HG03097 (cell line): ENCODE results near the gene ATG9B.
A peak's percentile ranks its signal among the peaks of the same experiment; 100 is the strongest.
"Not testable (repeated sequence)": the region's sequence is repeated elsewhere in the genome, so short reads cannot be mapped to it uniquely, and the experiment has no call there.

Experiments
- ATAC-seq: cut with Tn5 transposase; IDR thresholded peaks from one replicate; pipeline ENCODE4 v1.9.1; 2021; ENCODE audit not compliant: unreplicated experiment, low FRiP score

Gene ATG9B

DNA sequence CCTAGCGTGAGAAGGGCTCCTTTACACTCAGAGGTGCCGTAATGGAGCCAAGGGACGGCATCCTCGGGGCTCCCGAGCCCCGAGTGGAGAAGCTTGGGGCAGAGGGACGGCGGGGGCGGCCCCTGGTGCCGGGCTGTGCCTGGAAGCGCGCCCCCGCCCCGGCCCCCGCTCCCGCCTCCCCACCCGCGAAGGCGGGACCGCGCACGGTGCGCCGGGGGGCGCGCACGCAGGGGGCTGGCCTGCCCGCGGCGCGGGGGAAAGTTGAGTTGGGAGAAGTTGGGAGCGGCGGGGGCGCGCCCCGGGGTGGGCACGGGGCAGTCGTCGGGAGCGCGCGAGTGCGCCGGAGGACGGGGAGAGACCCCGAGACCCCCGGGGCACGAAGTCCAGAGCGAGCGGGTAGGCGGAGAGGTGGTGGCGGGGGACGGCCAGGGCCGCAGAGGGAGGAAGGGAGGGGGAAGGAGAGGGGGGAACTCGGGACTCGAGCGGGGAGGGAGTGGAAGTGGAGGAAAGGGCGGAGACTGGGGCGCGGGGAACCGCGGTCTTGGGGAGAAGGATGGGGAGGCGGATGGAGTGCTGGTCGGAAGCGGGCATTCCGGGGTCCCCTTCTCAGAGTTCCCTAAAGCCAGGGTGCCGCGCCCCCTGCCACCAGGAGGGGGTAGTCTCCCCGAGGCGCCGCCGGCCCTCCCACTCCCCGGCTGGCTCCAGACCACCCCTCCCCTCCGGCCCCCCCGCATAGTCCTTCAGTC, 35.2 kb upstream of the ATG9B start, which contains the start of gene SLC4A2:
TSS of gene SLC4A2 (plus strand) at position 223 of the 746 bp plus-strand sequence. CDS start 2,399 bp downstream, outside the sequence.
- ATAC-seq, result no peak

DNA sequence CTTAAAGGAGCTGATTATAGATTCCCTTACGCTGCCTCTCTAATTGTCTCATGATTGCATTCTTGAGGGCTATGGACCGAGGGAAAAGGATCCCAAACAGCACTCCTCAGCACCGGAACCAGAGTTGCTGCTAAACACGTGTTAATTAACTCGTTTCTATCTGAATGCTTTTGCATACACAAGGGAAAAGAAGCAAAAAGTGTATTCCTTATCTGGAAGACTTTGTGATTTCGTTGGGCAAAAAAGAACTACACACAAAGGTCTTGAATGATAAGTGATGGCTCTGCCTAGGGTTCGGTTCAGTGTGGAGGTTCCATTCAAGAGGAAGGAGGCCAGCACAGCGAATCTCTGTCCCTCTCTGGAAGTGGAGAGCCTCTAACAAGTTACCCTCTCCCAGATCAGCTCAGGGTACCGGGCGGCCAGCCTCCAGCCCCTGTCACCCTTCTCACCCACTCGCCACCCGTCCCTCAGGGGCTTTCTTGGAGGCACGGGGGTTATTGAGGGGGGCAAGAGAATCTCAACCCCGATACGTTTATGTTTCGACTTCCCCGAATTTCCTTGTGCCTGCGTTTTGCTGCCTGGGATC, 34.6 kb upstream of the ATG9B start:
- no peak for ATAC-seq

DNA sequence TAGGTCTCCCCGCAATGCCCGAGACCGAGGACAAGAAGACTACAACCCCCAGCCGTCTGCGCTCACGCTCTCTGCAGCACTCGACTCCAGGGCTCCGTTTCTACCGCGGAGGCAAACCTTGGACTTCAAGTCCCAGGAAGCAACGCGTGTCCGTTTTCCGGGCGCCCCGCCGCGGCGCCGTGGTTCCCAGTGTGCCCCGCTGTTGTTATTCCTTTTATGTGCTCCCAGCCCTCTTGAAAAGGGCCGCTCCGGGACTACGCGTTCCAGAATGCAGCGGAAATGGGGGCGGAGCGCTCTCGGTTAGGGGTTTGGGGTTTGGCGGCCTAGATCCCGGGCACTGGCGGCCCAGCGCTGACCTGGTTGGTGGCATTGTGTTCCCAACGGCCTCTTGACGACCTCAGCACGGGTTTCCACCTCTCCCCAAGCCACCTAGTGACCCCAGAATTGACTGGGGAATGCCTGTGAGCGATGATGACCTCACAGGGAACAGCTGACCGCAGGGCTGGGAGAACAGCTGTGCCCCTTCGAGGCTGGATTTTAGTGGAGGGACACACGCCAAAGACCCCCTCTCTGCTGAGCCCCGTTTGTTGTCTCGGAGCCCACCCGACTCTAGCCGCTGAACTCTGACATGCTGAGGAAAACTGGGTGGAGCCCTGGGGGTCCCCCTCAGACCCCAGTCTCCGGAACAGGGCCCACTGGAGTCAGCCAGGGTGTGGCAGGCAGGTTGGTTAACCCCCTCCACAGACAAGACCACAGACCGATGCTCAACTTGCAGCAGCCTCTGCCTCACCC, 33.9 kb upstream of the ATG9B start:
- peak; percentile 81 for ATAC-seq

DNA sequence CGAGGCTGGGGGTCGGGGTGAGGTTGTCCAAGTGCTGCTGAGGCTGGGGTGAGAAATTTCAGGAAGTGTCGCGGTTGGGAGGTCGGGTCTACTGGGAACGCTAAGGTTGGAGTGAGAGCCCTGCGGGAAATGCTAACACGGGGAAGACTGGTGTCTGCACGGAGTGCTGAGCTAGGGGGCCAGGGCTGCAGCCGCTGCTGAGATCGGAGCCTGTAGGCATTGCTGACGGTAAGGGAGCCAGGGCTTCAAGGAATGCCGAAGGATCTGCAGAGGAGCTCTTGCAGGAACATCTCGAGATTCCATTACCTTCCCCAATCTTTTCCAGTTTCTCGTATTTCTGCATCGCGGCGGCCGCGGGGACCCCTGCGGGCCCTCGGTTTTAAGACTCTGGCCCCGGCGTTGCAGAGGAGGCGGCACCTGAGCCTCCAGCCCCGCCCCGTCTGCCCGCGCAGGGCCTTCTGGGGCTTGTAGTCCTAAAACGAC, 33.3 kb upstream of the ATG9B start, which contains the start of gene CDK5:
TSS of gene CDK5 (minus strand) at position 392 of the 483 bp plus-strand sequence. CDS start at position 343, 49 bp downstream.
- peak; percentile 5 for ATAC-seq

DNA sequence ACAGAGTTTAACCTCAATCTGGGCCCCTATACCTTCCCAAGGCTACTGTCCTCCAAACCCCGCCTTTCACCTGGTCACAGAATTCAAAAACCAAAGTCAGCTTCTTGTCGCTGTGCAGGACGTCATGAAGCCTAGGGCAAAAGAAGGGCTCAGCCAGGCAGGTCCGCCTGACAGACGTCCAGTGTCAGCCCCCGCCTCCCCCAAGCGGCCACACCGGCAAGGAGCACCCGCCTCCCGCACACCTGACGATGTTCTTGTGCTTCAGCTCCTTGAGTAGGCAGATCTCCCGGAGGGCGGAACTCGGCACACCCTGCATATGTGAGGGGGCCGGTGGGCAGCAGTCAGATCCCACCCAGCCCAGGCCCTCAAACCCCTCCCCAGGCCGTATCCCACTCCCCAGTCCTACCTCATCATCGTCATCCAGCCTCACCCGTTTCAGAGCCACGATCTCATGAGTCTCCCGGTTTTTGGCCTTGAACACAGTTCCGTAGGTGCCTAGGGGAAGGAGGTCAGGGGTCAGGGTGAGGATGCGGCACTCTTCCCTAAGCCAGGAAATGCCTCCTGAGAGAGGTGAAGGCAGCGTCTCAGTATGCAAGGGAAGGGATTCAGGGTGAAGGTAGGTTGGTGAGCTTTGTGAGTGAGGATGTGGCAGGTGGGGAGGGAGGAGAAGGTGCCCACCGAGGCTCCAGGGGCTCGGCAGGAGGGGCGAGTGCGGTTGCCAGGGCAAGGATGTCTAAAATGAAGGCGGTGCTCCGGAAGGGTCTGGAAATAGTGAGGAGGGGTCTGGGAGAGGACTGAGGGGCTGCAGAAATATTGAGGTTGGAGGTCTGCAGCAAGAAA, 32.6 kb upstream of the ATG9B start:
- no peak for ATAC-seq

DNA sequence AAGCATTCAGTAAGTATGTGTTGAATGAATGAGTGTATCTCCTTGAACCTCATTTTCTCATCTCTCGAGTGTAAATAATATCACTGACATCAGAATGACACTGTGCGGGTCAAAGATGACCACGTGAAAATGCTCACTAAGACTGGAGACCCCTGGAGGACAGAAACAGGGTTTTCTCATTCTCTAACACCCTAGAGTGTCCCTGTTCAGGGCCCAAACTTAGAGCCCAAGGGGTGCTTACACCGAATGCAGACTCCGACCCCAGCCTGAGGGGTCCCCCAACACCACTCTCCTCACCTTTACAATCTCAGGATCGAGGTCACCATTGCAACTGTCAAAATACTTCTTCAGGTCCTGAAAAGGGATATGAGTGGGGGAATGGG, 32.0 kb upstream of the ATG9B start:
- ATAC-seq, result no peak

DNA sequence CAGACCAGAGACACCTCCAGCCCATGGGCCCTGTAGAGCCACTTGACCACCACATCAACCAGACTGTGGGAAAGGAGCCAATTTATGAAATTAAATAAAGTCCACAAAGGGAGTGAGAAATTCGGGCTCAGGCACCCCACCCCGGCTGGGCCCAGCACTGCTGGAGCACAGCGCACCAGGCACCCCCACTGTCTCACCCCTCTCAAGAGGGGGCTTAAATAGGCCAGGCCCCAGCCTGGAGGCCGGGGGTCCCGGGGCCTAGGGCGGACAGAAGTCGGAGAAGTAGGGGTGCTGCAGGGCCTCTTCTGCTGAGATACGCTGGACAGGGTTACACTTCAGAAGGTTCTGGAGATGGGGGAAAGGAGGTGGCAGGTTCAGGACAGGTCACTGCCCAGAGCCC, 29.5 kb upstream of the ATG9B start:
- no peak for ATAC-seq

DNA sequence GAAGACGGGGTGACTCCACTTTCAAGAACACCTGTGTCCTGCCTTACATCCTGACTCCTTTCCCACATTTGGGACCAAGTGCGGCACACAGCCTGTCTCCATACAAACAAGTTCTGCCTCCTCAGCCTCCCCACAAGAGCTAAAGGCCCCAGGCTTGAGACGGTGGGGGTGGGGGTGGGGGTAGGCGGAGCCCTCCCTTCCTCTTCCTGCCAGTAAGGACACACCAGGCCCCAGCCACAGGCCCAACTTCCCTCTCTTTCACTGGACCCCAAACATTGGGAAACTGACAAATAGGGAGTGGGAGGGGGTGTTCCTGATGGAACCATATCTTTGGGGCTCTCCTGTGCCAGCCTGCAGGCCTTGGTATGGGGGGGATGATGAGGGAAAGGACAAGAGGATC, 28.8 kb upstream of the ATG9B start:
- no peak for ATAC-seq

DNA sequence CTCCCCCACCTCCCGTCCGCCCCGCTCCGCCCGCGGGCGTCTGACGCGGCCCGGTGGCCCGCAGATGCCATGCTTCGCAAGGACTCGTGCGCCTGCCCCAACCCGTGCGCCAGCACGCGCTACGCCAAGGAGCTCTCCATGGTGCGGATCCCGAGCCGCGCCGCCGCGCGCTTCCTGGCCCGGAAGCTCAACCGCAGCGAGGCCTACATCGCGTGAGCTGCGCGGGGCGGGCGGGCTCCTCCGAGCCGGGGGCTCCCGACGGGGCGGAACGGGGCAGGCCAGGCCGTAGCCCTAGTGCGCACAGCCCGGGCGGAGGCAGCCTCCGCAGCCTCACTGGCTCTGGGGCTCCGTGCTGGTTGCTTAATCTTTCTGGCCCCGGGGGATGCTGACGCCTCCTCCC, 26.8 kb upstream of the ATG9B start:
- no peak for ATAC-seq

DNA sequence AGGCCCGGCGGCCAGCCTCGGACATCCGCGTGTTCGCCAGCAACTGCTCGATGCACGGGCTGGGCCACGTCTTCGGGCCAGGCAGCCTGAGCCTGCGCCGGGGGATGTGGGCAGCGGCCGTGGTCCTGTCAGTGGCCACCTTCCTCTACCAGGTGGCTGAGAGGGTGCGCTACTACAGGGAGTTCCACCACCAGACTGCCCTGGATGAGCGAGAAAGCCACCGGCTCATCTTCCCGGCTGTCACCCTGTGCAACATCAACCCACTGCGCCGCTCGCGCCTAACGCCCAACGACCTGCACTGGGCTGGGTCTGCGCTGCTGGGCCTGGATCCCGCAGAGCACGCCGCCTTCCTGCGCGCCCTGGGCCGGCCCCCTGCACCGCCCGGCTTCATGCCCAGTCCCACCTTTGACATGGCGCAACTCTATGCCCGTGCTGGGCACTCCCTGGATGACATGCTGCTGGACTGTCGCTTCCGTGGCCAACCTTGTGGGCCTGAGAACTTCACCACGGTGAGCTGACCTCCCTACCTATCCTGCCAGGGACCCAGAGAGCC, 24.7 kb upstream of the ATG9B start:
- ATAC-seq, result no peak

DNA sequence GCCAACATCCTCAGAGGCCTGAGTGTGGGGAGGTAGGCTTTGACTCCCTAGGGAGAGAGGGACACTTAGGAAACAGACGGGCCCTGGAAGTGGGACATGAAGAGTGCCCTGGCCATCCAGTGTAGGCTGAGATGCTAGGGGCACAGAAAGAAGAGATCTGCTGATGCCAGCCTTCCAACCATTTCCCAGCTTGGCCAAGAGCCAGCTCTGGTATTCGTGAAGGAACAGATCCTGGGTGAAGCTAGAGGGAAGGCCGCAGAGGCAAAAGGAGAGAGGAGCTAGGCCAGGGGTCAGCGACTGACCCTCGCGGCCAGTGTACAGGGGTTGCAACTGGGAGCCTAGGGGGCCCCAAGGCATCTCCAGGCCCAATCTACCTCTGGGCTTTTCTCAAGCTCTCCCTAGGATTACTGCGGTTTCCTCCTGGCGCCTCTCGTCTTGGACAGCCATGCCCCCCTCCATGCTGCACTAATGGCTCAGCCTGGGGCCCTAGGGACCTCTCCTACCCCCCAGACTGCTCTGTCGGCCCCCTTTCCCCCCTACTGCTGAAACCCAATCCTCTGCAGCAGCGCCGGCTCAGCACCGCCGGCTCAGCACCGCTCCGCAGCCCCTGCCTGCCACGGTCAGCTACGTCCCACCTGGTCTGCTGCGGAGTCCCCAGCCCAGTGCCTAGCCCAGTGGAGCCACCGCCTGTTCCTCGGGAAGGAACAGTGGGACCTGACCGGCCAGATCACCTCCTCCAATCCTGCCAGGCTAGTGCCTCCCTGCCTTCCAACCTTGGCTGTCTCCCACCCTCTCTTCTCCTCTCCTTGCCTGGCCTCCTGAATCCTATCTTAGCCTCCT, 23.9 kb upstream of the ATG9B start, which contains the start of gene ASIC3:
TSS of gene ASIC3 (plus strand) at position 556 of the 840 bp plus-strand sequence. CDS start 355 bp downstream, outside the sequence.
- no peak for ATAC-seq

DNA sequence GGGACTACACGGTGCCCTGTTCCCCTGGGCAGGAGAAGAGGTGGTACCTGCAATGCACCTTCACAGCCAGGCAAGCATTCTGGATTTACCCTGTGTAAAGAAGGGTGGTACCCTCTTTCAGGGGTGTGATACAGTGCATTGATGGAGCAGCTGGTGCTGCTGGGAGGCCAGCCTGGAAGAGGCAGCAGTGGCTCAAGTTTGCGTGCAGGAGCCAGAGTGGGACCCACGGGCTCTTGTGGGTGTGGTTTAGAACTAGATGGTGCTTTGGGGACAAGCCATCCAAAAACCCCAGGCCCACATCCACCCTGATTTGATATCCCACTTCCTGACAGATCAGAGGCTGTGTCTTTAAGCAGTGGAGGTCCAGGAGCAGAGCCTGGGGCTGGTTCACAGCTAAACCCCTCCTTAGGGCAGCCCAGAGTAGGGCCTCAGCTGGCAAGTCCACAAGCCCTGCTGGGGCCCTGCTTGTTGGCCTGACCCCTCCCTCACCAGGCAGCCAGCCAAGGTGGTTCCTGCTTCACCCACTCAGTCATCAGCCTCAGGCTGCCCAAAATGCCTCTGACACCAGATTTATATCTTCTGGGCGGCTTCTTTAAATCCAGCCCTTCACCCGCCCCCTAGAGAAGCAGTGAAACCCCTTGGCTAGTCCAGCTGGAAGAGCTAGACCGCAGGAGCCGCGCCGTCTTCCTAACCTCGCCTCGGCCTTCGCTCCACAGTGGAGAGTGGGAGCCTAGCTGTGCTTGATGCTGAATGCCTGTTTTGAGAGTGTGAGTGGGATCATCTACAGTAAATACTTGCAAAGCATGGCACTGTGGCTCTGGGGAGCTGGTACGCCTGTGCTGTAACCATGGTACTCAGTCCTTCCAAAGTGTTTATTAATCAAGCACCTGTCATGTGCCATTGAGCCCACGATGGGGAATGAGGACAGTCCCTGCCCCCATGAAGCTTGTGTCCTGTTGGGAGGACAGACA, 22.6 kb upstream of the ATG9B start:
- ATAC-seq, result no peak

DNA sequence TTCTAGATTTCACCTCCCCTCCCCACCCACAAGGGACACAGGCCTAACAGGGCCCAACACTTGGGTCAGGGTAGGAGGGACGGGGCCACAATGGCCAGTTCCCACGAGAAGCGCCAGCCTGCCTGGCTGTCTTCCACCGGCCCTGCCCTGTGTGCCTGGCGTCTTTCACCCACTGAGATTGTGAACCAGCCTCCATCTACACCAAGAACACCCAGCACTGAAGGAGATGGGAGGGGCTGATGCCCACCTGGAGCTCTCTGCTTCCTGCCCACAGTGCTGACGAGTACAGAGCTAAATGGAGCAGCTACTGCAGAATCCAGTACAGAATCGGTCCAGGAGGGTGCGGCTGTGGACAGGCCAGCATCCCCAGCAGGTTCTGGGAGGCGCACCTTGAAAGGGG, 21.7 kb upstream of the ATG9B start:
- no peak for ATAC-seq

DNA sequence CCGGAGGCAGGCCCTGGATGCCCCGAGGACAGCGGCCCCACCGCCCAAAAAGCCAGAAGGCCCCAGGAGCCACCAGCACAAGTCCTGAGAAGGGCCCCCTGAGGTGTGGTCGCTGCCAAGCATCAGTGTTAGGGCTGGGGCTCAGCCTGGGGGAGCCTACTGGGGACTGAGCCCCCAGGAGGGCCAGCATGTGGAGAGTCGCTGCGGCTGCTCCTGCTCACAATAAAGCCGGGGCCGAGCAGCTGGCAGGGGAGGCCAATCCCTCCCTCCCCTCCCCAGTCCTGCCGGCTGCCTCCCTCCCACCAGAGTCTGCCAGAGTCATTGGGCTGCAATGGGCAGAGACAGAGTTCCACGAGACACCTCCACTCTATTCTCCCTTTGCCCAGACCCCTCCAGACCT, 21.0 kb upstream of the ATG9B start:
- ATAC-seq, result no peak

DNA sequence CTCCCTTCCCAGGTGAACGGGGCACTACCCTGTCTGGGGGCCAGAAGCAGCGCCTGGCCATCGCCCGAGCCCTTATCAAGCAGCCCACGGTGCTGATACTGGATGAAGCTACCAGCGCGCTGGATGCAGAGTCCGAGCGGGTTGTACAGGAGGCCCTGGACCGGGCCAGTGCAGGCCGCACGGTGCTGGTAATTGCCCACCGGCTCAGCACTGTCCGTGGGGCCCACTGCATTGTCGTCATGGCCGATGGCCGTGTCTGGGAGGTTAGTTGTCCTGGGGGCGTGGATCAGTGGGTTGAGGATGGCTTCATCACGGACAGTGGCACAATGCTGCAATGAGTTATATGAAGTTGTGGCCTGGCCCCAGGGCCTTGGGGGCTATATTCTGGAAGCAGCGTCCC, 19.7 kb upstream of the ATG9B start:
- ATAC-seq, result no peak

DNA sequence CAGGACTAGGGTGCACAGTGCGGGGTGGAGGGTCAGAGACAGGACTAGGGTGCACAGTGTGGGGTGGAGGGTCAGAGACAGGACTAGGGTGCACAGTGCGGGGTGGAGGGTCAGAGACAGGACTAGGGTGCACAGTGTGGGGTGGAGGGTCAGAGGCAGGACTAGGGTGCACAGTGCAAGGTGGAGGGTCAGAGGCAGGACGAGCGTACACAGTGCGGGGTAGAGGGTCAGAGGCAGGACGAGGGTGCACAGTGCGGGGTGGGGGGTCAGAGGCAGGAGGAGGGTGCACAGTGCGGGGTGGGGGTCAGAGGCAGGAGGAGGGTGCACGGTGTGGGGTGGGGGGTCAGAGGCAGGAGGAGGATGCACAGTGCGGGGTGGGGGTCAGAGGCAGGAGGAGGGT, 19.2 kb upstream of the ATG9B start:
- not testable (repeated sequence) for ATAC-seq

DNA sequence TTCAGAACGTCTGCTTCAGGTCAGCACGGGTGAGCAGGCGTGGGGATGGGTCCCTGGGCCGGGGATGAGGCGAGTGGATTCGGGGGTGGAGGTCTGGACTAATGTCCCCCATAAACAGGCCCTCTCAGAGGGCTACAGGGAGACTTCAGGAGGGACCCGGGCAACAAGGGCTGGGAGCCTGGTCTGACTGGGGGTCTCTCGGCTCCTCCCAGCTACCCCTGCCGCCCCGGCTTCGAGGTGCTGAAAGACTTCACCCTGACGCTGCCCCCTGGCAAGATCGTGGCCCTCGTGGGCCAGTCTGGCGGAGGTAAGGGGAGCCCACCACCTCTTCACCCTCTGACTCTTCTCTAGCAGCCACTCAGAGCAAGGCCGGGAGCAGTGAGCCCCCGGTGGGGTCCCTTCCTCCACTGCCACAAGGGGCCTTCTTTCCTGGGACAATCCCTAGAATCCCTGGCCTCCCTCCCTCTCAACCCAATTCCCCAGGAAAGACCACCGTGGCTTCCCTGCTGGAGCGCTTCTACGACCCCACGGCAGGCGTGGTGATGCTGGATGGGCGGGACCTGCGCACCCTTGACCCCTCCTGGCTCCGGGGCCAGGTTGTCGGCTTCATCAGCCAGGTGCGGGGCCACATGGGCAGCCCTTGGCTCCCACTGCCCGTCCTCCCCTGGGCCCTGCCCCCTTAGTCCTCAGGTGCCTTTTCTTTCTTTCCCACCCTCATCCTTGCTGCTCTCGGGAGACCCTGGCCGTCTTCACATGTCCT, 16.5 kb upstream of the ATG9B start:
- ATAC-seq, result no peak
